Measurements from ENCODE around the gene KRT10.
A peak's percentile ranks its signal among the peaks of the same experiment; 100 is the strongest.

Gene KRT10

DNA sequence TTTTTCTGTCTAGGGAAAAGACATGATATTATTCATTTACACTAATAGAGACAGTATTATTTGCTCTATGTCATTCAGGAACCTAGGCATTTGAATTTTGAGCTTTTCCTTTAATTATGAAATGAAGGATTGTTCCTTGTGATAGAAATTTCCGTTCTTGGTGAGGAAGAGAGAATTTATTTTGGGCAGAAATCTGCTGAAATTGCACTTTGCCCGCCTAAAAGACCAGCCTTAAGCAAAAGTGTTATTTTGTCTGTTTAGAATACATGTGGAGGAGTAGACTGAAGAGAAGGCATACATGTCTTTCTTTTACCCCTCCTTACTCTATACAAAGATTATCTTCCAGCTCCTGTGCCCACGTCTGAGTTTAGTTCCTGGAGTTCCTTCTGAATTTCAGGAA is 16.8 kb upstream of the KRT10 start:
- Histone ChIP-seq H3K9ac (no peak overlapping the region), H3K4me3 (no peak overlapping the region), H3K27ac (no peak overlapping the region), H3K36me3 (peaks cover 4 to 21% (median 11%) of the 10 kb centered on the region in 11 experiments; a peak in 16 of 22 replicates), H3K27me3 (no peaks in the 10 kb centered on the region), H4K20me1 (no peaks in the 10 kb centered on the region), H3K4me2 (peak overlapping the region in 3 of 11 experiments; percentile 60 to 73 (median 62); a peak in 6 of 22 replicates), H3K4me1 (peaks cover 0 to 17% (median 0%) of the 10 kb centered on the region in 10 experiments; a peak in 8 of 20 replicates), H3K9me3 (replicated peaks in 1 of 11) (no peaks in the 10 kb centered on the region)
- no peak for TF ChIP-seq Cebpa-rat (IDR thresholded peaks at IDR 0.05)

DNA sequence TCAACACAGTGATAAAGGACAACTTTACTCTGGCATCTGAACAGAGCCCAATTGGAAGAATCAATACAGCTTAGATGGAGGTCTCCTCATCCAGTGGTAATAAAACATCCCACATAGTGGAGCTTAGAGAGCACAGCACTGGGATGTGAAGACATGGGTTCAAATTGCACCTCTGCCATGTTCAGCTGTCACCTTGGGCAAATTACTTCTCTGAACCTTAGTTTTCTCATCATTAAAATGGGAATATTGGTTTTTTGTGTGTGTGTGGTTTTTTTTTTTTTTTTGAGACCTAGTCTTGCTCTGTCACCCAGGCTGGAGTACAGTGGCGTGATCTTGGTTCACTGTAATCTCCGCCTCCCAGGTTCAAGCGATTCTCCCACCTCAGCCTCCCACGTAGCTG is 13.6 kb upstream of the KRT10 start:
- Histone ChIP-seq H3K27ac (no peak overlapping the region), H3K27me3 (no peaks in the 10 kb centered on the region), H3K36me3 (peaks cover 4 to 23% (median 12%) of the 10 kb centered on the region in 11 experiments; a peak in 16 of 22 replicates), H3K4me2 (no peak overlapping the region), H3K4me1 (peaks cover 17 to 29% (median 22%) of the 10 kb centered on the region in 10 experiments), H4K20me1 (no peaks in the 10 kb centered on the region), H3K4me3 (no peak overlapping the region), H3K9me3 (replicated peaks in 1 of 11) (no peaks in the 10 kb centered on the region), H3K9ac (no peak overlapping the region)
- TF ChIP-seq Cebpa-rat (IDR thresholded peaks at IDR 0.05), result no peak

DNA sequence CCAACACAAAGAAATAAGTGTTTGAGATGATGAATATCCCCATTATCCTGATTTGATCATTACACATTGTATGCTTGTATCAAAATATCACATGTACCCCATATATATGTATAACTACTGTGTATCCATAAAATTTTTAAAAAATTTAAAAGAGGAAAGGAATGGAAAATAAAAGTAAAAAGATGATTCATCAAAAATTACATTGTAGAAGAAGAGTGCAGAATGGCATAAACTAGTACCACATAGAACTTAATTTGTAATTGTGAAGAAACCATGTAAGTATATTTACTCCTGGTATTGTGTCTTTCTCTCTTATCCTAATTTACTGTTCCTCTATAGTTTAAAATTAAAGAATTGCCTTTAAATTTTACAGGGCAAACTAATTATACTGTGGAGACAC is 11.5 kb upstream of the KRT10 start:
- TF ChIP-seq Cebpa-rat (IDR thresholded peaks at IDR 0.05), result no peak
- peak overlapping the region in 8 of 11 experiments; percentile 1 to 76 (median 64); a peak in 10 of 22 replicates for H3K4me2 ChIP-seq
- peaks cover 13 to 28% (median 19%) of the 10 kb centered on the region in 10 experiments for H3K4me1 ChIP-seq
- peak overlapping the region in 4 of 11 experiments; percentile 23 to 54 (median 37); a peak in 5 of 22 replicates for H3K27ac ChIP-seq
- peaks cover 9 to 24% (median 14%) of the 10 kb centered on the region in 11 experiments; a peak in 17 of 22 replicates for H3K36me3 ChIP-seq
- no peaks in the 10 kb centered on the region for H4K20me1 ChIP-seq
- H3K9ac ChIP-seq, result no peak overlapping the region
- H3K9me3 ChIP-seq (replicated peaks in 1 of 11), result peaks cover 0 to 12% (median 6%) of the 10 kb centered on the region in 11 experiments; a peak in 6 of 22 replicates
- H3K27me3 ChIP-seq, result no peaks in the 10 kb centered on the region
- no peak overlapping the region; a peak in 1 of 20 replicates for H3K4me3 ChIP-seq

DNA sequence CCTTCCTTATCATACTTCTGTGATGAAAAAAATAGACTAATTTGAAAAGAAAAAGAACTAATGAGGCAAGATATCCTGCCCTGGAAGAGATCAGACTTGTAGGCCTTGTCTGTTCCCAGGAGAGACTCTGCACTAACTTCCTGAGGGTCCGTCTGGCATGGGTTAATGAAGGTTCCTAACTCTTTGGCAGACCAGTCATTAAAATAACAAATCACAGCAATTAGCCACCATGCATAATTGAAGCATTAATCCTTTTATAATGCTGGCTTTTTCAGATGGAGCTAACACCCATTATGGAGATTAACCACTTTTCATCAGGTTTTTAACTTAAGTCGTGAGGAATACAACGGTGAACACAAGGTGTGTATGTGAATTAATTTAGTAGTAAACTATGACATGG is 10.4 kb upstream of the KRT10 start:
- H3K9me3 ChIP-seq (replicated peaks in 1 of 11), result peaks cover 0 to 12% (median 6%) of the 10 kb centered on the region in 11 experiments; a peak in 6 of 22 replicates

DNA sequence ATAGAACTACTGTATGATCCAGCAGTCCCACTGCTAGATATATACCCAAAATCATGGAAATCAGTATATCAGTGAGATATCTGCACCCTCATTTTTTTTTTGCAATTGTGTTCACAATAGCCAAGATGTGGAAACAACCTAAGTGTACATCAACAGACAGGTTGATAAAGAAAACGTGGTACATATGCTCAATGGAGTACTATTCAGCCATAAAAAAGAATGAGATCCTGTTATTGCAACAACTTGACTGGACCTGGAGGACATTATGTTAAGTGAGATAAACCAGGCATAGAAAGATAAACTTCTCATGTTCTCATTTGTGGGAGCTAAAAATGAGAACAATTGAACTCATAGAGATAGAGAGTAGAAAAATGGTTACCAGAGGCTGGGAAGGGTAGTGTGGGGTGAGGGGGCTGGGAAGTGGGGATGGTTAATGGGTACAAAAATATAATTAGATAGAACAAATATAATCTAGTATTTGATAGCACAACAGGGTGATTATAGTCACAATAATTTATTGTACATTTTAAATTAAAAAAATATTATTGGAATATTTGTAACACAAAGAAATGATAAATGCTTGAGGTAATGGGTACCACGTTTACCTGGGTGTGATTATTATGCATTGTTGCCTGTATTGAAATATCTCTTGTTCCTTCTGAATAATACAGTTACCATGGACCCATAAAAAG is 7.8 kb upstream of the KRT10 start:
- Histone ChIP-seq H3K36me3 (peaks cover 5 to 20% (median 10%) of the 10 kb centered on the region in 11 experiments; a peak in 16 of 22 replicates), H3K9ac (no peak overlapping the region), H3K27me3 (no peaks in the 10 kb centered on the region), H3K4me1 (peaks cover 9 to 28% (median 19%) of the 10 kb centered on the region in 10 experiments; a peak in 19 of 20 replicates), H3K4me2 (no peak overlapping the region), H4K20me1 (no peaks in the 10 kb centered on the region), H3K4me3 (no peak overlapping the region), H3K9me3 (replicated peaks in 1 of 11) (peaks cover 0 to 12% (median 6%) of the 10 kb centered on the region in 11 experiments; a peak in 6 of 22 replicates), H3K27ac (no peak overlapping the region)
- TF ChIP-seq Cebpa-rat (IDR thresholded peaks at IDR 0.05), result no peak

More for the DNA sequence above, 10.4 kb upstream of the KRT10 start:
- peaks cover 9 to 28% (median 19%) of the 10 kb centered on the region in 10 experiments; a peak in 19 of 20 replicates for H3K4me1 ChIP-seq
- no peak for TF ChIP-seq Cebpa-rat (IDR thresholded peaks at IDR 0.05)
- no peaks in the 10 kb centered on the region for H3K27me3 ChIP-seq
- H3K4me3 ChIP-seq, result peak overlapping the region in 2 of 10 experiments; percentile 0 to 6; a peak in 1 of 20 replicates
- H3K4me2 ChIP-seq, result peak overlapping the region; percentile 1 to 76 (median 59); a peak in 17 of 22 replicates
- H3K27ac ChIP-seq, result peak overlapping the region in 5 of 11 experiments; percentile 20 to 53 (median 36); a peak in 8 of 22 replicates
- H4K20me1 ChIP-seq, result no peaks in the 10 kb centered on the region
- 0 out of 22 replicates have a peak overlapping the region, but pooled peaks of 1 of the 11 experiments have one; percentile 18 for H3K9ac ChIP-seq
- peaks cover 9 to 30% (median 14%) of the 10 kb centered on the region in 11 experiments; a peak in 17 of 22 replicates for H3K36me3 ChIP-seq

DNA sequence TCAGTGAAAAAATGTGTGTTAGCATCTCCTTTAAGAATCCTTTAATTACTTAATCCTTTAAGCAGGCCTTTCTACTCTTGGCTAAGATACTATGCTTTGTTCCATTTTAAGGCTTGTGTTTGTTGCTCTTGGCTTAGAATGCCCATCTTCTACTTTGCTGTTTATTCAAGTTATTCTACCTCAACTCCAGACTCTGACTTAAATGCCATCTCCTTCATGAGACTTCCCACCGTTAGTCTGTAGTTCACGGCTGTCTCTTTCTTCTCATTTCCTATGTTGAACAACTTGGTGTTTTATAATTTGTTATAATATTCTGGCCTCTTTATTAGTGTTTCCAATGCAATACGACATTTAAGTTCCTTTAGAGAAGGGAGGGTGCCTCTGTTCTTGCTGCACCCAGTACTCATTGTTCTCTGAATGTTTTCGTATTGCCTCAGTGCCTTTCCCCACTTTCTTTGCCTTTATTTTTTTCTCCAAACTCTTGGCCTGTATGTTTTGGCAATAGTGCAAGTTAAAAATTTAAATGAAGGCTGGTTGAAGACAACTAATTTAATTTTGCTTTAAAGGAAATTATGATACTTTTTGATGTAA is 6.1 kb upstream of the KRT10 start:
- Histone ChIP-seq H3K9ac (no peak overlapping the region), H3K36me3 (peaks cover 0 to 7% (median 0%) of the 10 kb centered on the region in 11 experiments; a peak in 4 of 22 replicates), H3K4me2 (no peak overlapping the region), H3K4me1 (peaks cover 9 to 20% (median 18%) of the 10 kb centered on the region in 10 experiments; a peak in 19 of 20 replicates), H3K27me3 (no peaks in the 10 kb centered on the region), H3K4me3 (no peak overlapping the region), H3K9me3 (replicated peaks in 1 of 11) (peaks cover 0 to 12% (median 6%) of the 10 kb centered on the region in 11 experiments; a peak in 6 of 22 replicates), H4K20me1 (no peaks in the 10 kb centered on the region), H3K27ac (no peak overlapping the region)
- no peak for TF ChIP-seq Cebpa-rat (IDR thresholded peaks at IDR 0.05)

DNA sequence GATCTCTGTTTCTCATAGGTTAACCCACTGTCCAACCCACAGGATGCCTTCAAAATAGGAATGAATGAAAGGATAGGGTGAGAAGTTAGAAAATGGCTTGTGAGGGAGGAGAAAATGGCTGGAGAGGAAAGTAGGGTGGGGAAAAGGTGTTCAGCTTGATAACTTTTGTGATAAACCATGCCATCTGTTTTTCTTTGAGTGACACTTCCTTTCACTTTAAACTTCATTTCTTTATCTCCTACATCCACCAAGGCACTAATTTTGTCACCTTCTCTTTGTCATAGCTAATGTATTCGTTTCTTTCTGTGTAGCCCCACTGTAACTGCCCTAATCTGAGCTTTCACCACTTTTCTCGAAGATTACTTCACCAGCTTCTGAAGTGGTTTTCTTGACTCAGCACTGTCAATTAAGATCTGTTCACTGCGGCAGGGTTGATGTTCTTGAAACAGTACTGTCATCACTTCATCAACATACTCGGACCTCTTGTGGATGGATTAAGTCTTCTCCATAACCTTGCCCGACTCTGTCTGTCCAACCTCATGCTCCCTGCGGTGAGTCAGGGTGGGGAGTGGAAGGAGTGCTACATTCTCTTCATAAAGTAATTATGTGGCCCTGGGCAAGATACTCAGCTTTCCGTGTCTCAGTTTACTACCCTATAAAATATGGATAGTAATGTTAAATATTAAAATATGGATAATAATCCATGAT is 5.5 kb upstream of the KRT10 start:
- TF ChIP-seq Cebpa-rat (IDR thresholded peaks at IDR 0.05), result no peak
- no peak overlapping the region for H3K4me2 ChIP-seq
- H3K27me3 ChIP-seq, result no peaks in the 10 kb centered on the region
- H3K9me3 ChIP-seq (replicated peaks in 1 of 11), result peaks cover 0 to 12% (median 6%) of the 10 kb centered on the region in 11 experiments; a peak in 6 of 22 replicates
- no peaks in the 10 kb centered on the region for H4K20me1 ChIP-seq
- peaks cover 0 to 7% (median 0%) of the 10 kb centered on the region in 11 experiments; a peak in 4 of 22 replicates for H3K36me3 ChIP-seq
- H3K27ac ChIP-seq, result no peak overlapping the region
- peaks cover 3 to 14% (median 11%) of the 10 kb centered on the region in 10 experiments; a peak in 19 of 20 replicates for H3K4me1 ChIP-seq
- H3K4me3 ChIP-seq, result no peak overlapping the region
- no peak overlapping the region for H3K9ac ChIP-seq

DNA sequence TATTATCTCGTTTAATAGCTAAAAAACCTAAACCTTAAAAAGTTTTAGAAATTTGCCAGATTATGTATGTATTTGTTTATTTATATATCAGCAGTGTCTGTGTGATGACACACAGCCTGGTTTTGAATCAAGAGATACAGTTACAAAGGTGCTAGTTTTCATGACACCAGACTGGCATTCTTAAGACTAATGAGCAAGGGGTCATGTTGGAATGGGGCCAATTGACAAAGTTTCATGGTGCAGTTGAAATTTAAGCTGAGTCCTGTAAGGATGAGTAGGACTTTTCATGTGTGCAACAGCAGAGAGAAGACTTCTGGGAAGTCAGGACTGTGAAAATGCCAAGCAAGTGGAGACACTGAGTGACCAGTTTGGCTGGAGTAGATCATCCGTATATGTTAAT is 3.2 kb upstream of the KRT10 start:
- H3K9ac ChIP-seq, result no peak overlapping the region
- peaks cover 0 to 12% (median 6%) of the 10 kb centered on the region in 11 experiments; a peak in 6 of 22 replicates for H3K9me3 ChIP-seq (replicated peaks in 1 of 11)
- H3K4me3 ChIP-seq, result no peak overlapping the region
- no peak for TF ChIP-seq Cebpa-rat (IDR thresholded peaks at IDR 0.05)
- no peaks in the 10 kb centered on the region for H4K20me1 ChIP-seq
- peaks cover 0 to 15% (median 0%) of the 10 kb centered on the region in 11 experiments; a peak in 5 of 22 replicates for H3K36me3 ChIP-seq
- H3K27me3 ChIP-seq, result no peaks in the 10 kb centered on the region
- H3K27ac ChIP-seq, result no peak overlapping the region
- no peak overlapping the region for H3K4me2 ChIP-seq
- H3K4me1 ChIP-seq, result peaks cover 0 to under 1% (median 0%) of the 10 kb centered on the region in 10 experiments; a peak in 1 of 20 replicates

Measured in BLaER1 treated with 17β-estradiol and CSF1 and Interleukin-3, amounts not matched to agents 10 nM and 100 nM (cell line).